Smooth muscle cell of the pulmonary artery (primary cell): ENCODE measurements around the gene OAF. TPM values are rescaled to one million over a fixed set of nuclear protein-coding genes. Genes with fewer than 3 reads are reported as not detected.

Source experiments
- total RNA-seq: library from RNA; depleted of rRNA; stranded (reverse); fragments of >200 nt; gene quantifications from 2 replicates; pipeline ENCODE4 v1.2.3, GENCODE V29; 2014

The OAF gene
- 17.3 and 26.0 TPM in 2 replicates for total RNA-seq

GRCh38 chr11:120210626-120211521, at the start of gene OAF:
TSS of gene OAF (plus strand) at chr11:120211032. CDS start at chr11:120211280, 248 bp downstream.

GRCh38 chr11:120239713-120240640, 29.1 kb downstream of the OAF start, which contains the start of gene POU2F3:
TSS of gene POU2F3 (plus strand) at chr11:120240140. CDS start at chr11:120240344, 204 bp downstream.

Other genes starting within 250 kb of the OAF start
- gene TRIM29, start 72.9 kb upstream of the OAF start, total RNA-seq: 0.20 and 0.33 TPM in 2 replicates
- gene POU2F3, start 29.1 kb downstream of the OAF start, total RNA-seq: 0.03 and 0.07 TPM in 2 replicates
- gene TLCD5, start 114.3 kb downstream of the OAF start, total RNA-seq: 8.6 and 11.6 TPM in 2 replicates
- 105 and 126 TPM in 2 replicates for gene ARHGEF12, start 125.4 kb downstream of the OAF start, total RNA-seq